NCI-H2227 treated with DMSO at 0.1 percent for 48 hours (cell line): ENCODE data around the gene TBC1D9B.
"Not testable (repeated sequence)": the region's sequence is repeated elsewhere in the genome, so short reads cannot be mapped to it uniquely, and the experiment has no call there.

Experiments
- DNase-seq: peaks from one replicate; lab custom pipeline; 2025; lab: John Stamatoyannopoulos, UW

The TBC1D9B gene

DNA sequence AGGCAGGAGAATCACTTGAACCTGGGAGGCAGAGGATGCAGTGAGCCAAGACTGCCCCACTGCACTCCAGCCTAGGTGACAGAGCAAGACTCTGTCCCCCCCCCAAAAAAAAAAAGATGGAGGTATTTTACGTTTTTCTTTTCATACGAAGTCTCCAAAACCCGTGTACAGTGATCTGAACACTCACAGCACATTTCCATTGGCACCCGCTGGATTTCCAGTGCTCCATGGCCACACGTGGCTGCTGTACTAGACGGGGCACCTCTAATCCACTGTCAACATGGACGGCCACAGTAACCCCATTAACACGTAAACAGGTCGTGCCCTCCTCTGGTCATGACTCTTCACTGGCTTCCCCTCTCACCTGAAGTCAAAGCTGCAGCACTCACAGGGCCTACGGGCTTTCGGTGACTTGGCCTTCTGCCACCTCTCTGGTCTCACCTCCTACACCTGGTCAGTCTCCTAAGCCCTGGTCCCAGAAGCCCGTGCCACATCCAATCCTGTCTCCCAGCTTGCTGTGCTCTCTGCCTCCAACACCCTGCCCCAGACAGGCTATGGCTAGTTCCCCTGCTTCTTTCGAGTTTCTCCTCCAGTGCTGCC is 22.1 kb downstream of the TBC1D9B start:
- no peak for DNase-seq

DNA sequence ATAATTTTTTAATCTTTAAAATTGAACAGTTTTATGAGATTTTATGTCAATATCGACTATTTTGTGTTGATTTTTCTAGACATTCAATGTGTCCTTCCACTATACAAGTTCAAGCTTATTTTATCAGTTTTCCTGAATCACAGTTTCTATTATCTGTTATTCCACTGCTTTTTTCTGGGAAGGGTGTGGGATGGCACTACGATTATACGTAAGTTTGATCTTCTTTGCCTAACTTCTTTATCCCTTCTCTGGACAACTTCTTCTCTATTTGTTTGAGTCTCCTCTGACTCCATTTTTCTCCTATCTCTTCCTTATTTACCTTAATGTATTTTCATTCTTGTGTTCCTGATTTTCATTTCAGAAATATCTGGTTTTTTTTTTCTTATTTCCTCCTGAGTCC is 24.5 kb downstream of the TBC1D9B start:
- no peak for DNase-seq

DNA sequence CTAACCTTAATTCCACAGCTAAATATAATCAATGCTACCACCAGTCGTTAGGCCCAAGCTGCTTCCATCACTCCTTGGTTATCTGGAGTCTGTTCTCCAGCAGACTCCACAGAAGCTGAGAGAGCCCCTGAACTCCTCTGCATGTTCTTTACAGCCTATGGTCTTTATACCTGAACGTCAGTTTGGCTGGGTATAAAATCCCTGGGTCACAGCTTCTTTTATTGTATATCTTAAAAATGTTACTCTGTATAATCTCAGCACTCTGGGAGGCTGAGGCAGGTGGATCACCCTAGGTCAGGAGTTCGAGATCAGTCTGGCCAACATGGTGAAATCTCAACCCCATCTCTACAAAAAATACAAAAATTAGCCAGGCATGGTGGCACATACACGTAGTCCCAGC is 25.4 kb downstream of the TBC1D9B start:
- no peak for DNase-seq

DNA sequence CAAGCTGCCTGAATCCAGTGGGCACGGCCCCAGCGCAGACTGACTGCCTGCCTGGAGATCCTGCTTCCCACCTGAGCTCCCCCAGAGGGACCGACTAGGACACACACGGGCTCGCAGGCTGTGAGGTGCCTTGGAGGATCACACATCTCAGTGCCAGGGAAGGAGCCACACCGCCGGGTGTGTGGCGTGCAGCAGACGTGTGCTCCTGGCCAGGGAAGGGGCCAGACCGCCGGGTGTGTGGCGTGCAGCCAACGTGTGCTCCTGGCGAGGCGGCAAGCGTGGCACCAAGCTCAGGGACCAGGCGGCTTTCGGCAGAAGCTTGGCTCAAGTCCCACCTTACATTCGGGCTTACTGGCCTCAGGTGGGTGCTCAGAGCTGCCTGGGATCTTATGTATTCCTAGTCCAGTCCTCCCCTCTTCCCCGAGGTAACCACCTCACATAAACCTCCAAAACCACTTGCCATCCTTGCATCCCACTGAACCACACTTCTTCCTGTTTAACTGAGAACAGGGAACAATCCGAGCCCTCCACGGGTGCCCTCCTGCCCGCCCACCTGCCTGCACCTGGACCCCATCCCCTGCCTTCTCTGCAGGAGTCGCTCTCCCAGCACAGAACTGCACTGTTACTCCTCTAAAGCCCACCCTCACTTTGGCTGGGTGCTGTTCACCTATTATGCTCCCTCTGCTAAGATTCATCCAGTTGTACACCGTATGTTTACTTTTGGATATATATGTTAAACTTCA is 26.7 kb downstream of the TBC1D9B start:
- no peak for DNase-seq

DNA sequence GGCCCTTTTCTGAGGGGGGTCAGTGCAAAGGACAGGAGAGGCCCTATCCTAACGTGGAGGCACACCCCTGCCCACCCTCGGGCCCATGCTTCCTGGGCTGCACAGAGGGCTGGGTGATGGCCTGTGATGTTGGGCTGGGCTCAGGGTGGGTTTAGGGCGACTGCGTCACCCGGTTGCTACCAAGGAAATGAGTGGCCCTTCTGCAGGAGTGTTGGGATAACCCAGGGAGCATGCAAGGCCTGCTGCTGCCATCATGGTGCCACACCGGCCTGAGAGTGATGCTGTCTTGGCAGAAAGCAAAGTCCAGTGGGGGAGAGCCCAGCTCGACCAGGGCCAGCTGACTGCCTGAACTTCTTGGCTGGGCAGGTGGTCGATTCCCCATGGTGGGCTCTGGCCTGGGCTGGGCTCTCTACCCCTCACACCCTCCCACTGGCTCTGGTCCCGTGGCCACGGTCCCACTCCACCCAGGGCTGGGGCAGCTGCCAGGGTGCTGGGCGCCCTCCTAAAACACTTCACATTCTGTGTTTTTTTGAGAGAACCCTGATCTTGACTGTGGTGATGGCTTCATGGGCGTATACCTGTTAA is 27.5 kb downstream of the TBC1D9B start:
- DNase-seq = no peak

DNA sequence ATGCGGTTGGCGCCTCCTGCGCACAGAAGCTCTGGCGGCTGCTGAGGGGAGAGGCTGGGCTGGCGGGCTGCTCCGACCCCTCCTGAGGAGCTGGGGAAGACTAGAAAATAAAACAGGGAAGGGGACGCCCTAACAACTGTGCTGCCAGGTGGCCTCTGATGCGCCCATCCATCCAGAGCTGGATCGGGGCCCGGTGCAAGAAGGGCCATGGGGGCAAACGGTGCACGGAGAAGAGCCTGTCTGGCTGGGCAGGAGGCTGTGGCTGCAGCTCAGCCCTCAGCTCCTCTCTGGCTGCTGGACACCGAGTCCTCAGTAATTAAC is 28.0 kb downstream of the TBC1D9B start:
- no peak for DNase-seq

DNA sequence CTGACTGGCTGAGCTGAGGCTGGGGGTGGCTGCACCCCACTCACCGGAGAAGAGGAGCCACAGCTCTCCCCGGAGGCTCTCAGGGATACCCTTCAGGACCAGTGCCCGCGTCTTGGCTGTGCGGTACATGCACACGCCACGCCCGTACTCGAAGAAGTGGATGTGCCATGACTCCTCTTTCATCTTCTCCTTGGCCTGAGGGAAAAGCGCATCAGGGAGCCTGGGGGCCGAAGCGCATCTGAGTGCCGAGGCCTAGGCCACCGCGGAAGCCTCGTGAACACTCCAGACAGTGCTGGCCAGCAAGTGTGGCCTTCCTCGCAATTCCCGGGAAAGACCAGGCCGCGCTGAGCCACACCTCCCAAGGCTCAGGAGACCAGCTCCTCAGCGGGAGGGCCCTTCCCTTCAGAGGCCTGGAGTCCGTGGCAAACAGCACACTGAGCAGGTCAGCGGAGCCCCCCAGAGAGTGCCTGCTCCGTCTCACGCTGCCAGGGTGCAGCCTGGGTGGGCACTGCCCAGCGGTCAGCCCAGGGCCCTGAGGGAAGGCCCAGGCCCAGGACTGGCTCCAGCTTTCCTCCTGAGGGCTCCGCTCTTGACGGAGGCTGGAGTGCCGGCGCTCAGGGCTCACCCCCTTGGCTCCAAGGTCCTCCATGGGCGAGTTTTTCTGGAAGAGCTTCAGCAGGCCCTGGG is 28.6 kb downstream of the TBC1D9B start:
- DNase-seq = no peak

DNA sequence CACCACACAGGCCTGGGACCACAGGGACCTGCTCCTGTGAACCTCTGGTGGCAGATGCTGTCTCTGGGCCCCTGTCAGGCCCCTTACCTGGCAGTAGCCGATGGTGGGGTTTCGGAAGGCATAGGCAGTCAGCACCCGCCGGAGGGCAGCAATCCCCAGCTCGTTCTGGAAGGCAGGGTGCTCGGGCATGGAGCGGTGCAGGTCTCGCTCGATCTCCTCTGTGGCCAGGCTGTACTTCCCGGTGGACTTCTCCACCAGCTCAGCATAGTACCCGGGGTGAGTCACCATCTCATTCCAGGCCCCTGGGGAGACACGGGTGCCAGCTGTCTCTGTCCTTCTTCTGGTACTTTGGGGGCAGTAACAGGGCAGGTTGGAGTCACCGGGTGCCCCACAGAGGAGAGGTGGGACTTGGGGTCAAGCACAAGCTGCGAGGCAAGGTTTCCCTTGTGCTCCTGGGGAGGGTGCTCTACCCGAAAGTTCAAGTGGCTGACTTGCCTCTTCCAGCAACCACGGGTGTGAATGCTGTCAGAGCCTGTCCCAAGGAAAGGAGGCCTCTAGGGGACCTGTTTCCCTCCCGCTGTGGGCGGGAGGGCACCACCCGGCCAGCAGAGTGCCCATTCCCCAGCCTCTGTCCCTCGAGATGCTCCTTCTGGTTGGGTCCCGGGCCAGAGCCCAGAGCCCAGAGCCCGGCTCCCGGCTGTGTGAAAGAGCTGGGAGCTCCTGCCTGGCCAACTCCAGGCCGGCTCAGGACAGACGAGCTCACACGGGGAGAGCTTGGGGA is 29.3 kb downstream of the TBC1D9B start:
- no peak for DNase-seq

DNA sequence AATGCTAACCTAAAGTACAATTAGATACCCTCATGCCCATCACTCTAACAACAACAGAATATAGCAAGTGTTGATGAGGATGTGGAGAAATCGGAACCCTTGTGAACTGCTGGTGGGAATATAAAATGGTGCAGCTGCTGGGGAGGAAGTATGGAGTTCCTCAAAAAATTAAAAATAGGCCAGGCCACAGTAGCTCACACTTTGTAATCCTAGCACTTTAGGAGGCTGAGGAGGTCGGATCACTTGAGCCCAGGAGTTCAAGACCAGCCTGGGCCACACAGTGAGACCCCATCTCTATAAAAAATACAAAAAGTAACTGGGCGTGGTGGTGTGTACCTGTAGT is 31.1 kb downstream of the TBC1D9B start:
- no peak for DNase-seq

DNA sequence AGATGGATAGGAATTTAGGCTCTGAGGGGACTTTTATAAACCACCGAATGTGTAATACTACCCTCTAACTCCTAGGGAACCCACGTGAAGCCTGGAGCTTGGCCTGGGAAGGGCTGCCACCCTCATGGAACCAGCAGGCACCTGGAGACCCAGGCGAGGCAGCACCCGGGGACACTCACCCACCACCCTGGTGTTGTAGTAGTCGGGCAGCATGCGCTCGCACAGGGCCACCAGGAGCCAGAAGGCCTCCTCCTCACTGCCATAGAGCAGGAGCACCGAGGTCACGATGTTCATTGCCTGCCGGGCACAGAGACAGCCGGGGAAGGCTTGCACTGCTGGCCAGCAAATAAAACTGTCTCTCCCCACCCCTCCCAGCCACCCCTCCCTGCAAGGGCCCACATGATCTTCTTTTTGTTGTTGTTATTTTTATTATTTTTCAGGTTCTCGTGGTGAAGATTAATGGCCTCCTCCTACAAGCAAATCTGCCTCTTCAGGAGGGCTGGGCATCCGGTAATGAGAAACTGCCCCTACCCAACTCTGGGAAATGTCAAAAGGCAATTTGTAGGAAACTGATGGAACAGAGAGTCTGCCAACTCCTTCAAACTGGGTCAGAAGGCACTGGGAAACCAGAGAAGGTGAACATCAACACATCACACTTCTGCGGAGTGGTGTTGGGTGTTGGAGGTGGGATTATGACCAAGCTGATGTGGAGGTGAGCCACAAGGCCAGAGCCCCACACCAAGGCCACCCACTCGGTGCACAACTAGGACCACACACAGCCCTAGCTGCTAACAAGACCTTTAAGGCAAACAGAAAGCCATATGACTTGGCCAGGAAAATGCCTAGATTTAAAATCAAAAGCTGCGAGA is 31.7 kb downstream of the TBC1D9B start:
- DNase-seq = no peak

DNA sequence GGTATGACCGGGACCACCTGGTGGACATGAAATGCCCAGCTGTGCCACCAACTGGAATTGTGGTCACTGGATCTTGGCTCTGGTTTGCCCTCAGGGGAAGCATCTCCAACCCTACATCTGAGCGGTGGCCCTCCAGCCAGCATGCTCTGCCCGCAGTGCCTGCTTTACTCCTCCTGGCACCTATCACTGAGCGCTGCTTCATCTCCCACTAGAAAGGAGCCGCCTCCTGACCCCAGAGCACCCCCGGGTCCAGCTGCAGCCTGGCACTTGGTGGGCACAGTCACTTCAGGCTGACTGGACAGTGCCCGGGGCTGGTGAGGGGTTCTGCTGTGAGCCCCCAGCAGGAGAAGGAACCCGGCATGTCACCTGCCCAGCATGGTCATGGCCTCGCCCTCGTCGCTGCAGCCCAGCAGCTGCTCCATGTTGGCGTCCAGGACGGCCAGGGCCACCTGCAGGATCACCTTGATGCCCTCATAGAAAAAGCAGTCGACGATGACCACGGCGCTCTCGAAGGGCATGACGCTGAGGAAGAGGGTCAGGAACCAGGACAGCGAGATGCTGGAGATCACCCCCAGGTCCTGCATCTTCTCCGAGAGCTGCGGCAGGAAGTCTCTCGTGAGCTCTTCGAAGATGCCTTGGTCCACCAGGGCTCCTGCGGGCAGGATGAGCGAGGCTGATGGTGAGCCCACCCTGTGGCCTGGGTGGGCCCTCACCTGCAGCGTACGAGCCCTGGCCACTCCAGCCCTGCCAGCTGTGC is 33.0 kb downstream of the TBC1D9B start:
- no peak for DNase-seq

DNA sequence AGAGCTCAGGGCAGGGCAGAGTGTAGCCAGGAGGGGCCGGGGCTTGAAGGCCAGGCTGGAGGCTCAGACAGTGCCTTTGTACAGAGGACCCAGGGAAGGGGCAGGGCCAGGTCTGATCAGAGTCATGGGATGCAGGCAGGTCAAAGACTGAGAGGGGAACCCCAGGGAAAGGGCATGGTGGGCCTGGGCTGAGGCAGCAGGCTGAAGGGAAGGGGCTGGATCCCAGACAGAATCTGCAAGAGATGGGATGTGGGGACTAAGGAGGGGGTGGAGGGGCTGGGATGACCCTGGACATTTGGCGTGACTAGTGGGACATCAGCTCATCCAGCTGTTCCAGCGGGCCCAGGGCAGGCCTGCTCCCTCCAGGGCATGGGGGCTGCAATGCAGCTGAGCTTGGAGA is 33.6 kb downstream of the TBC1D9B start:
- DNase-seq = no peak

DNA sequence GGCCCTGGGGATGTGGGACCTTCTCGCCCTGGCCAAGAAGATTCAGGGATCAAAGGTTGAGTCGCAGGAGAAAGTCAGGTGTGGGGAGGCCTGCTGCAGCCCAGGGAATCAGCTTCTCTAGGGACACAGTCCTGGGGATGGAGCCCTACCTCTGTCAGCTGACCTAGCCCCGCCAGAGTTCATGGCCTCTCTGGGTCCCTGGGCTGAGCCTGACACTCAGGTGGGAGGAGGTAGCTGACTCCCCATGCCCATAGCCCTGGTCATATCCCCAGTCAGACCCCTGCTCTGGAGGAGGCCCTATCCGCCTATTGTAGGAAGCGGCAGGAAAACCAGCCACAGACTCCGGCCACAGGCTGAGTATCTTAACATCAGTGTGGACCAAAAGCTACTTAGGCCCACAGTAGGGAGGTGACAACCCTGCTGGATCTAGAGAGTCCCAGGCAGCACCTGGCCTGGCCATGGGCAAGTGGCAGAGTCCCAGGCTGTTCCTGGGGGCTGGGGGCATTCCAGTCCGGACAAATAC is 34.0 kb downstream of the TBC1D9B start:
- DNase-seq = no peak

DNA sequence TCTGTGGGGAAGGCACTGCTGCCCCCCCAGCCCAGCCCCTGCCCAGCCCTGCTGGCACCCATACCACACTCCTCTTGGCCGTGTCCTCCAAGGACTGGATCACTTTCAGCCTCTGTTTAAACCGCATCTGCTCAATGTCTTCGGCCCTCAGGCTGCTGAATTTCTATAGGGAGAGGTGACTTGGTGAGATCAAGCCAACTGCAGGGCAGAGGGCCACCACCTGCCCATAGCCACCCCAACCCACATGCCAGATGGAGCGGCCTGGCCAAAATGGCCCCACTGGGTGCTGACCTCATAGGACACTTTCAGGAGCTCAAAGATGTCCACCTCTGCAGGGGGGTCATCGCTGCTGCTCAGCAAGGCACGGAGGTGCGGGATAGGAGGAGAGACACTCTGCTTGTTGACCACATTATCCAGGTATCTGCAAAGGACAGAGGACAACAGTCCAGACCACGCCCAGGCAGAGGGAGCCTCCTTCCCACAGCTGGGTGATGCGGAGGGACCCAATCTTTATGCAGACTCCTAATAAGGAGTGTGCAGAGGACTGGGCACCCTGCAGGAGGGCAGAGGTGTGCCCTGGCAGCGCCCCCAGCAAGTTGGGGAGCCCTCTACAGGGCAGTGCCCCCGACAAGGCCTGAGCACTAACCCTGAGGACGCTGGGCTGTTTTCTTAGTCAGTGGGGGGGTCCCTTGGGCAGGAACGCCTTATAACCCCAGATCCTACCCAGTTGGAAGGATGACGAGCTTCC is 34.7 kb downstream of the TBC1D9B start:
- no peak for DNase-seq

DNA sequence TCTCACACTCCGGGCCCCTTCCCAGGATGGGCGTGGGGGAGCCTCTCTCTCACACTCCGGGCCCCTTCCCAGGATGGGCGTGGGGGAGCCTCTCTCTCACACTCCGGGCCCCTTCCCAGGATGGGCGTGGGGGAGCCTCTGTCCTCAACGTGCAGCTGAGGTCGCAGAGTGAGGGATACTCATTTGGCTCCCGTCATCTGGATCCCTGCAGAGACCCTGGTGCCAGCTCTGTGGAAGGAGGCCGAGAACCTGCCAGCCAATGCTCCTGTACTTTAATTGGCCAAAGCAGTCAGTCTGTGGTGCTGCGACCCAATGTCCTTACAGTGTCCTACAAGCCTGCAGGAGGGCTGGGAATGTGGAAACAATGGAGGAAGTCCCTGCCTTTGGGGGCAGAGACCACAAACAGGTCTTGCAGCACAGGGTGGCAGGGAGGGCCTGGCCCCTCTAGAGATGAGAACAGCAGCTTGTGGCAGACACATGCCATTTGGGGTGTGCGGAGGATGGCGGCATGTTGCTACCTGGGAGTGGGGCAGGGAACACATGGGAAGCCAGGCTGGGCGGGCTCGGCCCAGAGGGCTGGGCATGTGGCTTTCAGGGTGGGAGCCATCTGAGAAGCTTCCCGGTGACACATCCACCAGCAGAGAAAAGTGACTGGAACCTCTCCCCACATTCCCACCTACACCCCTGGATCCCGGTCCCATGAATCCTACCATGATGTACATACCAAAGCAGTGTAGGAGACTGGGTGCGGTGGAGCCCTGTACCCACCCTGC is 35.5 kb downstream of the TBC1D9B start:
- DNase-seq = no peak

DNA sequence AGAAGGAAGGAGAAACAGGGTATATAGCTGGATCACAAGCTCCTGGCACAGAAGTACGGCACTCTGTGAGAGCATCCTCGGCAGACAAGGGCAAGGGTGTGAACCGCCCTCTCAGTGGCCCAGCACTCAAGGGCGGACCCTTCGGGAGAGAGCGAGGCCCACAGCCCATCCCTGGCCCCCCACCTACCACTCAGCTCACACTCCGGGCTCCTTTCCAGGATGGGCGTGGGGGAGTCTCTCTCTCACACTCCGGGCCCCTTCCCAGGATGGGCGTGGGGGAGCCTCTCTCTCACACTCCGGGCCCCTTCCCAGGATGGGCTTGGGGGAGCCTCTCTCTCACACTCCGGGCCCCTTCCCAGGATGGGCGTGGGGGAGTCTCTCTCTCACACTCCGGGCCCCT is 36.2 kb downstream of the TBC1D9B start:
- not testable (repeated sequence) for DNase-seq

DNA sequence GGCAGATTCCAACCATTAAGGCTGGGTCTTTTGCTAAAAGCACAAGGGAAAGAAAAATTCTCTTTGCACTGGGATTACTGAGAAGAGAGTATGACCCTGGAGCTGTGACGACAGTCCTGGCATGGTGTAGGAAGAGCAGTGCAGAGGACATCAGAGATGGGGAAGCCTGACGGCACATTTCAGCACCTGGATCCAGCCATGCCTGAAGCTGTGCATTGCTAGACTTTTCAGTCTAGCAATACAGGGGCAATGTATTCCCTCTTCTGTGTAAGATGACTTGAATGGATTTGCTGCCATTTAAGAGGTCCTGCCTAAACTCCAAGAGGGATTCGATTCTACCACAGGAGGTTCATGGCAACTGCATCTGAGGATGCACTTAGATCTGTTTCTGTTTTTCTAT is 36.7 kb downstream of the TBC1D9B start:
- DNase-seq = no peak

DNA sequence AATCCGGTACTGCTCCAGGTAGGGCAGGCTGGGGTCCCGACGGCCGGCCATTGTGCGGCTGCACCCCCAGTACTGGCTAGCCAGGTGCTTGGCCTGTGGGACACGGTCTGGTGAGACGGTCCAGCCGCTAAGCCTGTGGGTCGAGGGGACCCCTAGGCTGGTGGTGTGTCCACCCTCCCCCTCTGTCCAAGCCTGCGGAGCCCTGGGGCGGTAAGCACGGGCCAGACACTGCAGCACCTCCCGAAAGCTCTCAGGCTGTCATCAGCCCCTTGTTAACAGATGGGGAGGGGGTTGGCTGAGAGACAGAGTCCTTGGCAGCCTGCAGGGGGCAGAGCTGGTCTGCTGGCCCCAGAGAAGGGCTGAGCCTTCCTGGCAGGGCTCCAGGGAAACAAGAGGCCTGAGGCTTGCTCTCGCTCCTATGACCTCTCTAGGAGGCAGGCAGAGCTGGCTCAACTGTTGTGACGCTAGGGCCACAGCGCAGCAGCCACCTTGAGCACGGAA is 37.2 kb downstream of the TBC1D9B start:
- no peak for DNase-seq
